GM21390 (cell line): ENCODE results near the gene SMCO1.
"Not testable (repeated sequence)": the region's sequence is repeated elsewhere in the genome, so short reads cannot be mapped to it uniquely, and the experiment has no call there.

Experiments
- ATAC-seq: cut with Tn5 transposase; IDR thresholded peaks from one replicate; pipeline ENCODE4 v1.9.1; 2021; ENCODE audit not compliant: unreplicated experiment

The SMCO1 gene

GRCh38 chr3:196514913-196515621, at the start of gene SMCO1:
TSS of gene SMCO1 (minus strand) at chr3:196515346. CDS start at chr3:196515209, 137 bp downstream.
- no peak for ATAC-seq

DNA sequence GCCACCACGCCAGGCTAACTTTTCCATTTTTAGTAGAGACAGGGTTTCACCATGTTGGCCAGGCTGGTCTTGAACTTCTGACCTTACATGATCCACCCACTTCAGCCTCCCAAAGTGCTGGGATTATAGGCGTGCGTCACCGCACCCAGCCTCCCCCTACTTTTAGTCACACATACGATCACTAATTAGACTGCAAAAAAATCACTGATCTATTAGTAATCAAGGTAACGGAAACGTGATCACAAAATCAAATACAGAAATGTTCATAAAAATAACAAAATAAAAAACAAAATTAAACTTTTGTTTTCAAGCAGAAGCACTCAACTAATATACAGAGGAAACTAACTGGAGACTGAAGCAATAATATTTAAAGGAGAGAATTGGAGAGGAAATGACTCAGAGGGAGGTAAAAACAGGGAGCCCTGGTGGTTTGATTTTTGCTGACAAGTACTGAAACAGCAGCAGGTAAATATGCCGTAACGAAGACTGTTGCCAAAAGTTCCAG, 48.6 kb upstream of the SMCO1 start:
- ATAC-seq = no peak

DNA sequence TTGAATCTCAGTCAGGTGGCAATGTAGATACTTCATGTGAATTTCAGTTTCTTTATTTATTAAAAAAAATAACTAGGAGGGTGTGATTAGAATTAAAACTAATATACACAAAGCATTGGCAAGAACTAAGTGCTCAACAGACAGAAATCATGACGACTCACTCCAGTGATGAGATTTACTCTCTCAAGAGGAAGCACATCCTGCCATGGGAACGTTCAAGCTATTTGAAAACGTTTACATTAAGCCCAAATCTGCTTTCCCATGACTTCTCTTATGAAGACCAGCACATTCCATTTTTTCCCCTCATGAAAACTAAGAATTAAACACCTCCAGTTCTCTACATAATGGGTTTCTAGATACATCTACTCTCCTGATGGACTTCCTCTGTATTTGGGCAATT, 44.7 kb upstream of the SMCO1 start:
- ATAC-seq = no peak

DNA sequence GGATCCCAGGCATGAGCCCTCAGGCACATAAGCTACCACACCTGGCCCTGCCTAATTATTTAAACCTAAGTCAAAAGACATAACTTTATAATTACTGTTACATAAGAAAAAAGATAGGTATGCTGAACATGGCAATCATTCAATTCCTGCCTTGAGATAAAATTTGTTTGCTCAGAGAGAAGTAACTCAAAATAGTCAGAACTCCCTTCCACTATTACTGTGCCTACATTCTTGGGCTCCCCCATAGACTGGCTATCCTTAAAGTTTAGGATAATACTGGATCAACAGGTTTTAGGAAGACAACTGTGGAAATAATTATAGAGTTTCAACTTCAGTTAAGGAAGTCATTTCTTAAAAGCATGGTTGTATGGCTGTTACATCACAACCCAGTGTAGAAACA, 43.3 kb upstream of the SMCO1 start:
- ATAC-seq = no peak

DNA sequence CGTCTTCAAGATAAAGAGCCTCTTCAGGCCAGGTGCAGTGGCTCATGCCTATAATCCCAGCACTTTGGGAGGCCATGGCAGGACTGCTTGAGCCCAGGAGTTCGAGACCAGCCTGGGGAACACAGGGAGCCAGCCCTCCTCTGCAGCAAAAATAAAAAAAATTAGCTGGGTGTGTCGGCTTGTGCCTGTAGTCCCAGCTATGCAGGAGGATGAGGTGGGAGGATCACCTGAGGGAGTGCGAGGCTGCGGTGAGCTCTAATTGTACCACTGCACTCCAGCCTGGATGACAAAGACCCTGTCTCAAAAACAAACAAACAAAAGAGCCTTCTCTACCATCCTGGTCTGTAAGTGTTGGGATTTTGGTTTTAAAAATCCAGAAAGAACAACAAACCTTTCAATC, 42.1 kb upstream of the SMCO1 start:
- ATAC-seq = no peak

DNA sequence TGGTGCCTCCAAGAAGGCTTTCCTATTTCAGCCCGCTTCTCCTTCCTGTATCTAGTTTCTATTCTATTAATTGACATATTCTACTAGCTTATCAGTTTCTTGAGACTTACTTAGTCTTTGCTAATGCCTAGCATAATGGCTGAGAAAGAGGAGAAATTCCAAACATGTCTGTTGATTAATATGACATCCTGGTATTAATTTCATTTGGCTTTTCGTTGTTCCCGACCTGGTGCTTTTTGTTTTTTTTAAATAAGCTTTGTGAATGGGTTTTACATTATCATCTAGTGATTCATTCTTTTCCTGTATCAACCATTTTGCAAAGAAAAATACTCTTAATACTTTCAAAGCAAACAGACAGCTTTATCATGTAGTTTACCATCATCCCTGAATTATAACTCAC, 40.1 kb upstream of the SMCO1 start:
- ATAC-seq = no peak

DNA sequence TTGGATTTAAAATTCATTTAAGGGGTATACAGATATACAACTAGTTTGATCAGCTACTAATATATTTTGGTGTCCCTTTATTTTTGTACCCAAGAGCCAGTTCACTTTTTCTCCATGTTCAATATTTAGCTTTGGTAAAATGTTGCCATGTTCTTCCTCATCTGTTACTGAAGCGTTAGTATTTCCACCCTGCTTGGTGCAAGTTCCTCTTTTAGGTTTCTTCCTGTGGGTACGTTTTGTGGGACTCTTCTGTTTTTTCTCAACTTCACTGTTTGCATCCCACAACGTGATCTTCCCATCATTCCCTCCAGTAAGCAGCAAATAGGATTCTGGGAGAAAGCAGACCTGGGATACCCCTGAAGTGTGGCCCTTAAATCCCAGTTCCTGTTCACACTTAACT, 39.1 kb upstream of the SMCO1 start:
- ATAC-seq = no peak

DNA sequence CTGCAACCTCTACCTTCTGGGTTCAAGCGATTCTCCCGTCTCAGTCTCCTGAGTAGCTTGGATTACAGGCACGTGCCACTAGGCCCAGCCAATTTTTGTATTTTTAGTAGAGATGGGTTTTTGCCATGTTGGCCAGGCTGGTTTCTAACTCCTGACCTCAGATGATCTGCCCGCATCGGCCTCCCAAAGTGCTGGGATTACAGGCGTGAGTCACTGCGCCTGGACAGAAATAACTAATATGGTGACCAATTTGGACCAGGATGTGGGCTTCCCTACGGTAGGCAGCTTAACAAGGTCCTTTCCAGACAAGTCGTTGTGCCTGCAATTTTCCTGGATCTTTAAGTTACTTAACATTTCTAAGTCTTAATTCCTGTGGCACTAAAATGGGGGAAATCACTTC, 38.4 kb upstream of the SMCO1 start:
- no peak for ATAC-seq

GRCh38 chr3:196552253-196552652, 37.1 kb upstream of the SMCO1 start:
- ATAC-seq = no peak

DNA sequence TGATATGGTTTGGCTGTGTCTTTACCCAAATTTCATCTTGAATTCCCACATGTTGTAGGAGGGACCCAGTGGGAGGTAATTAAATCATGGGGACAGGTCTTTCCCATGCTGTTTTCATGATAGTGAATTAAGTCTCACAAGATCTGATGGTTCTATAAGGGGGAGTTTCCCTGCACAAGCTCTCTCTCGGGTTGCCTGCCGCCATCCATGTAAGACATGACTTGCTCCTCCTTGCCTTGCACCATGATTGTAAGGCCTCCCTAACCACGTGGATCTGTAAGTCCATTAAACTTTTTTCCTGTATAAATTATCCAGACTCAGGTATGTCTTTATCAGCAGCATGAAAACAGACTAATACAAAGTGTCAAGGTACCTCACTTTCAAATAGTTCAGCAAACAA, 35.0 kb upstream of the SMCO1 start:
- not testable (repeated sequence) for ATAC-seq

- ATAC-seq = not testable (repeated sequence)
Observed at GRCh38 chr3:196549312-196549711, 34.2 kb upstream of the SMCO1 start.

DNA sequence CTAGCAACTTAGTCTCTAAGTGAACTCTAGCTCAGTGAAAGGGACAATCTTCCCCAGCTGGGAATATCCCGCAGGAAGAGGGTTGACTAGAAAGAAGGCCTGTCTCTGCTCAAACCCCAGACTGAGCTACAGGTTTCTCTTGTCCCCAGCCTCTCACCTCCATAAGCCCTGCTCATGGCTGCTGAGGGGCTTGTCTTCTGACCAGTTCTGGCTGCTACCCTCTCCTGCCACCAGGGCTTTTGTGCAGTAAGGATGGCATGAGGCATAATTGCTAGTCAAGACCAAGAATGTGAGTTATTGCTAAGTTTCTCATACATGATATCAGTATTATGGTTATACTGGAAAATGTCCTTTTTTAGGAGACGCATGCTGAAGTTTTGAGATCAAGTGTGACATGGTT, 31.9 kb upstream of the SMCO1 start:
- no peak for ATAC-seq

- no peak for ATAC-seq
Observed at GRCh38 chr3:196546537-196546936, 31.4 kb upstream of the SMCO1 start.

GRCh38 chr3:196544491-196544992, 29.4 kb upstream of the SMCO1 start:
- no peak for ATAC-seq

DNA sequence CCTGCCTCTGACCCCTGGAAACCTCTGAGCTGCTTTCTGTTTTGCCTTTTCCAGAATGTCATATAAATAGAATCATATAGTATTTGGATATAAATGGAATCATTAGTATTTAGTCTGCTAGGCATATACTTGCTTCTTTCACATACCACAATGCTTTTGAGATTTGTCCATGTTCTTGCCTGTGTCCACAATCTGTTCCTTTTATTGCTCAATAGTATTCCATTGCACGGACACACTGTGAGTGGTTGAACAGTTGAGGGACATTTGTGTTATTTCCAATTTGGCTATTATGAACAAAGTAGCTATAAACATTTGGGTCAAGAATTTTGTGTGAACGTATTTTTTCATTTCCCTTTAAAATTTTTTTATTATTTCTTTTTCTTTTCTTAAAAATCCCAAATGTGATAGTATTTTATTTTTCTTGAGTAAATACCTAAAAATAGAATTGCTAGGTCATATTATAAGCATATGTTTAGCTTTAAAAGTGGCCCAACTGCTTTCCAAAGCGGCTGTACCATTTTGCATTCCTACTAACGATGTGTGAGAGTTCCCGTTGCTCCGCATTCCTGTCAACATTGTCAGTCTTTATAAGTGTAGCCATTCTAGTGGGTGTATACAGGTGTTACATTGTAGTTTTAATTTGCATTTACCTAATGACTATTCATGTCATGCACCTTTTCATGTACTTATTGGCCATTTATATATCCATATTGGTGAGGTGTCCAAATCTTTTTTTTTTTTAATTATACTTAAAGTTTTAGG, 26.7 kb upstream of the SMCO1 start:
- no peak for ATAC-seq

DNA sequence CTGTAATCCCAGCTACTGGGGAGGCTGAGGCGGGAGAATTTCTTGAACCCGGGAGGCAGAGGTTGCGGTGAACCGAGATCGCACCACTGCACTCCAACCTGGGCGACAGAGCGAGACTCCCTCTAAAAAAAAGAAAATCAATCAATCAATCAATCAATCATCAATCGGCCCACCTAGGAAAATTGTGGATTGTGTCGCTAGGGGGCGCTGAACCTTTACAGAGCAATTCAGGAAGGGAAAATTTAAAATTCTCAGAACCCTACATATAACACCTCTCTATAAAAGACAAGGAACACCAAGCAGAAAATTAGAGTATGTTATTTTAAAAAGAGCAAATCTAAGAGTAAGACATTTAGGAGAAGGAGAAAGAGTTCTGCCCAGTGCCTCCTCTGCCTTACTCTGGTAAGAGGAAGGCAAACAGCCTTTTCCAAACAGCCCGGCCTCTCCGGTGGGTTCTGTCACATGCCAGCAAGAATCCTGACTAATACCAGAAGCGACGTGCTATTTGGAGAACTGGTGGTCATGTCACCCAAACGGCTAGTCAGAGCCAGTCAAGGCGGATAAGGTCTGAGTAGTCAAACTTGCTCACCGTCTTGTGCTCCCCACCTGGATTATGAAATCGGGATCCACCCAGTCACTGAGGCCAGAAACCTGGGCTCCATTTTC, 22.3 kb upstream of the SMCO1 start:
- ATAC-seq = no peak

DNA sequence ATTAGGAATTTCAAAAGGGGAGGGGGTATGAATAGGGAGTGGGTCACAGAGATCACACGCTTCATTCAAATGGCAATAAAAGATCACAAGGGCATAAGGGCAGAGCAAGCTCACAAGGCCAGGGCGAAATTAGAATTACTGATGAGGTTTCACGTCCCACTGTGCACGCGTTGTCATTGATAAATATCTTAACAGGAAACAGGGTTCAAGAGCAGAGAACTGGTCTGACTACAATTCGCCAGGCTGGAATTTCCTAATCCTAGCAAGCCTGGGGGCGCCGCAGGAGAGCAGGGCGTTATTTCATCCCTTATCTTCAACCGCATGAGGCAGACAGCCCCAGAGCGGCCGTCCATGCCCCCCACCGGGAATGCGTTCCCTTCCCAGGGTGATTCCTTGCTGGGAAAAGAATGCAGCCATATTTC, 18.1 kb upstream of the SMCO1 start:
- ATAC-seq = no peak

DNA sequence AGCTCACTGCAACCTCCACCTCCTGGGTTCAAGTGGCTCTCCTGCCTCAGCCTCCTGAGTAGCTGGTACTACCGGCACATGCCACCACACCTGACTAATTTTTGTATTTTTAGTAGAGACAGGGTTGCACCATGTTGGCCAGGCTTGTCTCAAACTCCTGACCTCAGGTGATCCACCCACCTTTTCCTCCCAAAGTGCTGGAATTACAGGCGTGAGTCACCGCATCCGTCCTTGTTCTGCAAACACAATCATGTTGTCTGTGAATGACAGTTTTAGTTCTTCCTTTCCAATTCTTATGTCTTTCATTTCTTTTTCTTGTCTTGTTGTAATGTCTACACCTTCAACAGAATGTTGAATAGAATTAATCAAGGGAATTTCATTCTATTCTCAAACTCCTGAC, 16.3 kb upstream of the SMCO1 start:
- no peak for ATAC-seq

- ATAC-seq = peak; percentile 80
Observed at GRCh38 chr3:196528639-196529233, 13.6 kb upstream of the SMCO1 start.

DNA sequence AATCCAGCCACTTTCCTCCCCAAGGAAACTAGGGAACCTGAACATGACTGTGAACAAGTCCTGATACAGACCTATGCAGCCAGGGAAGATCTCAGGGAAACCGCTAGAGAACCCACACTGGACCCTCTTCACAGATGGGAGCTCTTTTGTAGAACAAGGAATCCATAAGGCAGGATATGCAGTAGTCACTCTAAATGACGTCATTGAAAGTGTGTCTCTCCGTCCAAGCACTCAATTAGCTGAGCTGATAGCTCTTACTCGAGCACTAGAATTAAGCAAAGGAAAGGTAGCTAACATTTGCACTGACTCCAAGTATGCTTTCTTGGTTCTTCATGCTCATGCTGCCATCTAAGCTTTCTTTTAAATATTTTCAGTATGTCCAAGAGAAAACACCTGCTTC, 10.0 kb upstream of the SMCO1 start:
- ATAC-seq = no peak

GRCh38 chr3:196524527-196524926, 9.4 kb upstream of the SMCO1 start:
- no peak for ATAC-seq
